GM21390 (cell line): ENCODE data around the gene PSMC4.

Experiments used
- ATAC-seq: cut with Tn5 transposase; IDR thresholded peaks from one replicate; pipeline ENCODE4 v1.9.1; 2021; ENCODE audit not compliant: unreplicated experiment

The PSMC4 gene

GRCh38 chr19:39987167-39987566 is 16.2 kb downstream of the PSMC4 start:
- no peak for ATAC-seq

GRCh38 chr19:39987596-39987995 is 16.6 kb downstream of the PSMC4 start:
- no peak for ATAC-seq

- no peak for ATAC-seq
These were observed 22.6 kb downstream of the PSMC4 start for GRCh38 chr19:39993605-39994004.

- no peak for ATAC-seq
These were observed 23.4 kb downstream of the PSMC4 start for GRCh38 chr19:39994361-39994760.

GRCh38 chr19:39995794-39996193 is 24.8 kb downstream of the PSMC4 start:
- no peak for ATAC-seq

GRCh38 chr19:39996218-39996810 is 25.3 kb downstream of the PSMC4 start:
- ATAC-seq = peak; percentile 13

GRCh38 chr19:39996811-39997637 is 26.1 kb downstream of the PSMC4 start, which contains the start of gene ZNF546:
Gene ZNF546, plus strand, starts transcription at chr19:39997060. Its CDS starts 1,267 bp downstream, at chr19:39998327.
- peak; percentile 88 for ATAC-seq

GRCh38 chr19:39997638-39998216 is 26.8 kb downstream of the PSMC4 start:
- ATAC-seq = no peak

GRCh38 chr19:39998501-39998900 is 27.5 kb downstream of the PSMC4 start:
- no peak for ATAC-seq

GRCh38 chr19:40005691-40006272 is 34.8 kb downstream of the PSMC4 start:
- ATAC-seq = no peak

- ATAC-seq = no peak
These were observed 35.3 kb downstream of the PSMC4 start for GRCh38 chr19:40006273-40006691.

GRCh38 chr19:40009674-40010073 is 38.7 kb downstream of the PSMC4 start:
- ATAC-seq = no peak

- ATAC-seq = no peak
These were observed 43.0 kb downstream of the PSMC4 start for GRCh38 chr19:40013991-40014390.

GRCh38 chr19:40023969-40024368 is 53.0 kb downstream of the PSMC4 start:
- ATAC-seq = no peak

GRCh38 chr19:40025938-40026596 is 55.1 kb downstream of the PSMC4 start:
- no peak for ATAC-seq

- ATAC-seq = no peak
These were observed 55.6 kb downstream of the PSMC4 start for GRCh38 chr19:40026597-40026970.
